ENCODE measurements around the gene PODN.
A peak's percentile ranks its signal among the peaks of the same experiment; 100 is the strongest.

PODN gene

GRCh38 chr1:53037159-53037558 lies 24.9 kb upstream of the PODN start:
- ATAC-seq: no peak
- TF ChIP-seq TOX (CRISPR knock-in tag; IDR thresholded peaks at IDR 0.05; ENCODE audit: borderline replicate concordance): no peak
- no peak for TF ChIP-seq ESRRG (CRISPR knock-in tag; IDR thresholded peaks at IDR 0.05)
- TF ChIP-seq, protein P1, sequence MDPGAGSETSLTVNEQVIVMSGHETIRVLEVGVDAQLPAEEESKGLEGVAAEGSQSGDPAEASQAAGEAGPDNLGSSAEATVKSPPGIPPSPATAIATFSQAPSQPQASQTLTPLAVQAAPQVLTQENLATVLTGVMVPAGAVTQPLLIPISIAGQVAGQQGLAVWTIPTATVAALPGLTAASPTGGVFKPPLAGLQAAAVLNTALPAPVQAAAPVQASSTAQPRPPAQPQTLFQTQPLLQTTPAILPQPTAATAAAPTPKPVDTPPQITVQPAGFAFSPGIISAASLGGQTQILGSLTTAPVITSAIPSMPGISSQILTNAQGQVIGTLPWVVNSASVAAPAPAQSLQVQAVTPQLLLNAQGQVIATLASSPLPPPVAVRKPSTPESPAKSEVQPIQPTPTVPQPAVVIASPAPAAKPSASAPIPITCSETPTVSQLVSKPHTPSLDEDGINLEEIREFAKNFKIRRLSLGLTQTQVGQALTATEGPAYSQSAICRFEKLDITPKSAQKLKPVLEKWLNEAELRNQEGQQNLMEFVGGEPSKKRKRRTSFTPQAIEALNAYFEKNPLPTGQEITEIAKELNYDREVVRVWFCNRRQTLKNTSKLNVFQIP (CRISPR knock-in tag; IDR thresholded peaks at IDR 0.05; ENCODE audit: borderline replicate concordance, low read depth): no peak
- TF ChIP-seq OSR1 (CRISPR knock-in tag; IDR thresholded peaks at IDR 0.05): no peak

DNA sequence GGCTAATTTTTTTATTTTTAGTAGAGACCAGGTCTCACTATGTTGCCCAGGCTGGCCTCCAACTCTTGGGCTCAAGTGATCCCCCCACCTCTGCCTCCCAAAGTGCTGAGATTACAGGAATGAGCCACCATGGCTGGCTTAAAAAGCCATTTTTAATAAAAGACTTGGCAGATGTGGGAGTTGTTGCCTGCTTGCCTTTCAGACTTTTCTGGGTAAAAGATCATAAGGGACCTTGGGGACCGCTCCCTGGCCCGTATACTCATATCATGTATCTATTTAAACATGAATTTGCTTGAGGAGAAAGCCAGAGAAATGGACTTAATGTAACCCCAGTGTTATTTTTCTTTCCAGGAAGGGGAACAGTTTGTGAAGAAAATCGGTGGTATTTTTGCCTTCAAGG lies 23.4 kb upstream of the PODN start:
- TF ChIP-seq ARNTL (CRISPR knock-in tag; IDR thresholded peaks at IDR 0.05; ENCODE audit: borderline replicate concordance, low read depth): no peak
- no peak for TF ChIP-seq RARB (CRISPR knock-in tag; IDR thresholded peaks at IDR 0.05)
- TF ChIP-seq, protein P1 (CRISPR knock-in tag; IDR thresholded peaks at IDR 0.05; ENCODE audit: borderline replicate concordance, low read depth): no peak
- no peak for TF ChIP-seq PPARA (CRISPR knock-in tag; IDR thresholded peaks at IDR 0.05; ENCODE audit: borderline replicate concordance)
- TF ChIP-seq ZNF8 (CRISPR knock-in tag; IDR thresholded peaks at IDR 0.05): no peak
- TF ChIP-seq TSHZ2 (CRISPR knock-in tag; IDR thresholded peaks at IDR 0.05): no peak
- TF ChIP-seq ZNF565 (CRISPR knock-in tag; conservative IDR thresholded peaks at IDR 0.05; ENCODE audit: low read depth): no peak
- TF ChIP-seq ZFP3 (CRISPR knock-in tag; IDR thresholded peaks at IDR 0.05): no peak
- no peak for TF ChIP-seq OSR1 (CRISPR knock-in tag; IDR thresholded peaks at IDR 0.05)
- no peak for TF ChIP-seq ZFP30 (CRISPR knock-in tag; IDR thresholded peaks at IDR 0.05)
- TF ChIP-seq GLIS3 (CRISPR knock-in tag; IDR thresholded peaks at IDR 0.05): no peak
- no peak for TF ChIP-seq CSDC2 (CRISPR knock-in tag; IDR thresholded peaks at IDR 0.05)
- TF ChIP-seq ZC3H10 (CRISPR knock-in tag; IDR thresholded peaks at IDR 0.05): no peak
- no peak for TF ChIP-seq SNAI2 (CRISPR knock-in tag; IDR thresholded peaks at IDR 0.05)
- ATAC-seq: no peak

DNA sequence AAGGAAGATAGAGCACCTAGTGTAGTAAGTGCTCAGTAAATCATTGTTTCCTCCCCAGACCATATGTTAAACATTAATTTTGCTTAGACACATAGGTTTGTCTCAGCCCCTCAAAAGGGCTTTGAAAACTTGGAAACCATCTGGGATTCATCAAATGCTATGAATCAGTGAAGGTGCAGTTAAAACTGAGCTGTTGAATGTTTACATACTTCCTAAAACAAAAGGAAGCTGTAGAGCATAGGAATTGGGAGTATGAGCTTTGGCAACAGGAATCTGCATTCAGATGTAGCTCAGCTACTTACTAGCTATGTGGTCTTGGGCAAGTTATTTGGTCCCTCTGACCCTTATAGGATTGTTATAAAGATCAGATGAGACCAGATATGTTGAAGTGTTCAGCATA lies 18.7 kb upstream of the PODN start:
- ATAC-seq: peak; percentile 71
- TF ChIP-seq ISL1 (CRISPR knock-in tag; IDR thresholded peaks at IDR 0.05) (peak; percentile 38), ZNF70 (CRISPR knock-in tag; IDR thresholded peaks at IDR 0.05) (no peak)

DNA sequence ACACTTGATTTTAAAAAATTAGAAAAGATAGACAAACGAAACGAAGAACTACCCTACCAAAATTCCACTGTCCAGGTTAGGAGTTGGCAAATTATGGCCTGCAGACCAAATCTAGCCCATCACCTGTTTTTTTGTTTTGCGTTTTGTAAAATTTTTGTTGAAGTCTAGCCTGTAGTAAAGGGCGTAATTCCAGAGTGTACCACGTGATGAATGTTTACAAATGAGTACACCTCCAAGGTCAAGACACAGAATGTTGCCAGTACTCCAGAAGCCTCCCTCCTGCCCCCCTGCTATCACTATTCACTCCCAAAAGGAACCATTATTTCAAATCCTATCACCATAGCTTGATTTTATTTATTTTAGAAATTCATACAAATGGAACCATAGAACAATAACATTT lies 17.1 kb upstream of the PODN start:
- no peak for TF ChIP-seq ZNF565 (CRISPR knock-in tag; conservative IDR thresholded peaks at IDR 0.05; ENCODE audit: low read depth)
- ATAC-seq: no peak

- peak; percentile 59 for ATAC-seq
These were observed 15.1 kb upstream of the PODN start for GRCh38 chr1:53046930-53047329.

More at GRCh38 chr1:53046930-53047329, 15.1 kb upstream of the PODN start:
- TF ChIP-seq ZNF565 (CRISPR knock-in tag; conservative IDR thresholded peaks at IDR 0.05; ENCODE audit: low read depth): no peak
- no peak for TF ChIP-seq ZNF8 (CRISPR knock-in tag; IDR thresholded peaks at IDR 0.05)
- TF ChIP-seq ZFP3 (CRISPR knock-in tag; IDR thresholded peaks at IDR 0.05): no peak
- no peak for TF ChIP-seq RARB (CRISPR knock-in tag; IDR thresholded peaks at IDR 0.05)
- no peak for TF ChIP-seq ESRRG (CRISPR knock-in tag; IDR thresholded peaks at IDR 0.05)

Measured in SK-N-SH treated with all-trans-retinoic acid at 6 μM for 48 hours (cell line).